Measurements from ENCODE around the gene PEAK1.

Gene PEAK1

DNA sequence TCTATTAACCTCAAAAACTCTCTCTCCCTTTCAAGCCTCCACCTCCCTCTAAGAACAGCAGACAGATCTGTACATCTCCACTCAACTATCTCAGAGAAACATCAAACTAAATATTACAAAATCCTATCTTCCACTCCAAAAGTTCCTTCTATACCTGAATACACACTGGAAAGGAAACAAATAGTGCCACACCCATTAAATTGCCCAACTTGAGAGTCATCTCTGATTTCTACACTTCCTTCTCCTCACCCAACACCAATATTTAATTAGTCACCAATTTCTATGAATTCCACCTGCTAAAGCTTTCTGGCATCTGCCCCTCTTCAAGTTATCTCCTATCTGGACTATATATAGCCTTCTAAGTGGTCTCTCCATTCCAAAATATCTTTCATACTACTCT, 65.8 kb downstream of the PEAK1 start:
- DNase-seq: no peak

DNA sequence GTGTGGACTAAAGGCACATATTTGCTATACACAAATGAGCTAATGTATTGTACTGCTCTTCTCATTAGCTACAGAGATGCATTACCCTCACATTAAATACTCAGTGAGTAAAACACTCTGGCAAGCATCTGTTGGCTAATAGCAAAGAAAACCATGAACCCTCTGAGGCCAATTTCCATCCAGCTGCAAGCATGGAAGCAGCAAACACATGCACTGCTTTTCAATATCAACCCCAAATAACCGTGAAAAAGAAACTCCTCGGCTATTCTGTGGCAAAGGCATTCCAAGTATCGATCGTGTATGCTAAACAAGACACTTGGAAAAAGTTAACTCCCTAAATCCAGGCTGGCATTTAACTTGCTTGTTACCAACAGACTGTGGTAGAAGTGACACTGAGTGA, 67.0 kb downstream of the PEAK1 start:
- DNase-seq: no peak

DNA sequence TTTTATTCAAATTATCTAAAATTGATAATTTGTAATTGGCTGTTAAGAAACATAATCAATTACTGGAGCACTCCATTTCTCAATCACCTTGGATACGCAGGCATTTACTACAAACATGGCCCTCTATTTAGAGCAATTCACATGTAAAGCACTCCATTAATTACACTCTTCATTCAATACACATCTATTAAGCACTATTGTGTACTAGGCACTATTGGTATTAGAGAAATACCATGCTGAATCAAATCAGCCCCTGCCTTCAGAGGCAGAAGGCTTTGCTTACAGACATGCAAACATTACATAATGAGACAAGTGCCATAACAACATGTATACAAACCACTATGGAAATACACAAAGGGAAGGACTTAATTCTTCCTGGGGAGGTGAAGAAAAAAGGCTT, 69.1 kb downstream of the PEAK1 start:
- DNase-seq: no peak

DNA sequence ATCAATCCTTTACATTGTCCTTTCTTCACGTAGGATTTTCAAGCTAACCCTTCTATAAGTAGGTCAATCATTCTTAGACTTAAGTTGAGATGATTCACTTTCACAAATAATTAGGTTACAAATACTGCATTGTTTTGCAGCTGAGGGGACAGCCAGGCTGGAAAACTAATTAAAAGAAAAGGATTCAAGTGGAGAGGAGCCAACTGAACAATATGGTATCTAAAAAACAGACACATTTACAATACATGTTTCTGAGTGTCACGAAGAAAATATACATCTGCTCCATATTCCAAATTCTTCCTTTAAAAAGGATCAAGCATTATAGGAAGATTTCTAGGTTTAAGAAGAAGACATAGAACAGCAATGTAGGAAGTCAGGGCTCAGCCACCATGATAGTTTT, 70.2 kb downstream of the PEAK1 start:
- no peak for DNase-seq

GRCh38 chr15:77348511-77348910, 71.4 kb downstream of the PEAK1 start:
- no peak for DNase-seq

- DNase-seq: no peak
Observed at GRCh38 chr15:77347197-77347596, 72.7 kb downstream of the PEAK1 start.

DNA sequence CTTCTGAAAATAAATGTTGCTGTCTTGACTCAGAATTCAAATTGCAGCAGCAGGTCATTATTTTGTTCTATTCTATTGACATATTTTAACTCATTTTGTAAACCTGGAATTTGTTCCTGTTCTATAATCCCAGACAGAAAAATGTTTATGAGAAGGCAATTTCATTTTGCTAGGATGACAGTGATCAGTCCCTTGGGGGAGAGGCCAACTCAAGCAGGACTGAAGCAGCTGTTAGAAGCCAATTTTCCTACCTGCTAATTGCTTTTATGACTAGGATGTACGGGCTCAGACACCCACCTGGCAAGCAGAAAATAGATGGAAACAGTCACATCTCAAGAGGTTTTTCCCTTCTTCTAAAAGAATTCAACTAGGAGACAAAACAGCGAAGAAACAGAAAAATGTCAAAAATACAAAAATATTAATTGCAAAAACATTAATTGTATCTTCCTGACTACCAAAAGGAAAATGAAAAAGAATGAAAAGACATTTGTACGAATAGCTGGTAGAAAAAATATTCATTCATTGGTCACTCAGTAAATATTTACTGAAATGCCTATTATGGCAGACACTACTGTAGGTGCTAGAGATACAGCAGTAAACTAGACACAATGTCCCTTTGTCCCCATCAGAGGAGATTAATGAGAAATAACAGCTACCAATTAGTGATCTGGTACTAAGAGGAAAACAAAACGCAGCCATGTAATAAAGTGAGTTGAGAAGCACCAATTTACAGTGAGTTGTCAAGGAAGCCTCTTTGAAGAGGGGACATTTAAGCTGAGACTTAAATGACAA, 73.5 kb downstream of the PEAK1 start:
- no peak for DNase-seq

DNA sequence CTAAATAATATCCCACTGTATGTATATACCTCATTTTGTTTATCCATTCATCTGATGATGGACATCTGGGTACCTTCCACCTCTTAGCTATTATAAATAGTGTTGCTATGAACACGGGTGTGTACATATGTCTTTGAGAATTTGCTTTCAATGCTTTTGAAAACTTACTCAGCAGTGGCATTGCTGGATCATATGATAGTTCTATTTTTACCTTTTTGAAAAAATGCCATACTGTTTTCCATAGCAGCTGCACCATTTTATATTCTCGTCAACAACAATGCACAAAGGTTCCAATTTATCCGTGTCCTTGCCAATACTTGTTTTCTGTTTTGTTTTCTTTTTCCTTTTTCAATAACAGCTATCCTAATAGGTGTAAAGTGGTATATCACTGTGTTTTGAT, 77.1 kb downstream of the PEAK1 start:
- DNase-seq: no peak

- DNase-seq: no peak
Observed at GRCh38 chr15:77340245-77340644, 79.7 kb downstream of the PEAK1 start.

DNA sequence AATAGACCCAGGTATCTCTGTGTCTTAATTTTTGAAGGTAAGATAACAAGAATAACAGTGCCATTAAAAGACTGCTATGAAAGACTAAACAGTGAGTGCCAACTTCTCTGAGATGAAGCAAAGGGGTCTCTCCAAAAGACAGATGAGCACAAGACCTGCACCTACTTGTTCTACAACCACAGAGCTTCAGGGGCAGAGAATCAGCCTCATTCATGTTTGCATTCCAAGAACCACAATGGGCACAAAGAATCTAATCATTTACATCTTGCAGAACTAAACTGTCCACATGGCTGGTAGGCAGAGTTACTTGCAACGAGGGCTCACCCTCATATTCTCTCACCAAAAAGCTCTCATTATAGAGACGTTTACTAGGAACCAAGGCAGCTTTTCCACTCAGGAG, 83.9 kb downstream of the PEAK1 start:
- no peak for DNase-seq

- no peak for DNase-seq
Observed at GRCh38 chr15:77335298-77335697, 84.6 kb downstream of the PEAK1 start.

GRCh38 chr15:77333166-77333565, 86.7 kb downstream of the PEAK1 start:
- no peak for DNase-seq

- no peak for DNase-seq
Observed at GRCh38 chr15:77329202-77329601, 90.7 kb downstream of the PEAK1 start.

DNA sequence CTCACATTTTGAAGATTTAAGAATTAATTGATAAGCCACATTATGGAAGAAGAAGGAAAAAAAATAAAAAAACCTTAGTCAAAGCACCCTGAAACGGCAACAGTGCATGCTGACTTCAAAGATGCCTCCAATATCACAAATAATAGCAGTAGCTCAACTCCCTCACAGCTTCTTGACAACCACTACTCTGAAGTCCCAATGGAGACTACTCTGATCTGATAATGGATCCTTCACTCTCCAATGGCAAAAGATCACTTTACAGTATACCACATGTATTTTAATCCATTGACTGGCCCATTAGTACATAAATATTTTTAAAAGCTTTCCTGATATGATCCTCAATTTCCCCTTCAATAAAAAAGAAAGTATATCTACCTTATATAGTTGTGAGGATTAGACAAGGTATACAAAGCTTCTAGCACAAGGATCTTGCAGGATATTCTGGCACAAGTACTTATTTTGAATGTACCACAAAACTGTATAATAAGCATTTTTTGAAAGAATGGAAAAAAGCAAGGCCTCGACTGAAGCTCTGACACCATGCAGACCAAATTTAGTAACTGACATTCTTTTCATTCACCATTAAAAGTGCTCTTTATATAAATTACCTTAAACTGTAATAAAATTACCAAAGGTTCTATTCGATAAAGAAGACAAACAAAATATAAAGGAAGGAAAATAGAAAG, 91.9 kb downstream of the PEAK1 start:
- no peak for DNase-seq

DNA sequence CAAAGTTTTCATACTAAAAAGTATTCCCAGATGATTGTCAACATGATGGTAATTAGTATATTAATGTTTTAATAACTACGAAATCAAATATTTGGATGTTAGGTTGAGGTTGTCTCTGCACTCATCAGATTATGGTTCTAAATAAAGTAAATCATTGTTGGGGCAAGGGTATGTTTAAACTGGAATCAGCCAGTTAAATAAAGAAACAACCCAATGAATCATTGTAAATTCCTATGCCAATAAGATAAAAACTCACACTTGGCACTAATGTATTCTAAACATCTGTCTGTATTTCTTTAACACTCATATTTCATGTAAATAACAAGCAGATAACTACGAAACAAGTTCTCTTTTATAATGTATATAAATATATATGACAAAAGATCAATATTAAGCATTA, 92.7 kb downstream of the PEAK1 start:
- DNase-seq: no peak

DNA sequence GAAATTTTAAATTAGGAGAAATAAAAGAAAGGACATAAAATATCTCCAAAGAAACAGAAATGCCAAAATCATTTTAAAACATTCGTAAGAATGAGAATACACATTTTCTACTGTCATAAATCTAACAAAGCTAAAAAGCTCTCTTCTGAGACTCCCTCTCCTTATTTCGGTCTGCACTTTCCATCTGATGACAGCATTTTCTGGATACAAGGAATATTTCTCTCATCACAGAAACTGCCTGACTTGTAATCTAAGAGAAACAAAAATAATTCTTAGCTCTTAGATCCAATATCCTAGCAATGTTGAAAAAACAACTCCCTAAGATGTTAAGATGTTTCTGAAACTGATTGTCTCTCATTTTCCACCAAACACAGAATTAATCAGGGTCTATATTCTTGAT, 93.5 kb downstream of the PEAK1 start:
- DNase-seq: no peak

GRCh38 chr15:77312523-77312922, 107.4 kb downstream of the PEAK1 start:
- no peak for DNase-seq

GRCh38 chr15:77311618-77312398, 108.1 kb downstream of the PEAK1 start:
- no peak for DNase-seq

DNA sequence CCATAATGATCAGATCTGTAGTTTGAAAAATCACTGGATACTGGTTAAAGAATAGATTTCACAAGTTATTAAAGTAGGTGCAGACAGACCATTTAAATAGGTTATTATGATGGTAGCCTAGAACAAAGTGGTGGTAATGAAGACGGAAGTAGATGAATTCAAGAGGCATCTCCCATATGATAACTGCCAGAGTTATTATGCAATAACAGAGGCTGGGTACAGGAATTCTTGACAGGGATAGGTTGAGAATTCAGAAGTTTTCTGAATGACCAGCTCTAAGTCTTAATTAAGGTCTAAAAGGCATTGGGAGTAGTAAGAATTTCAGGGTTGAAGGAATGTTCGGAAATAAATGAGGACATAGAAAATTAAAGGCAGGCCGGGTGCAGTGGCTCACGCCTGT, 108.9 kb downstream of the PEAK1 start:
- DNase-seq: no peak

DNA sequence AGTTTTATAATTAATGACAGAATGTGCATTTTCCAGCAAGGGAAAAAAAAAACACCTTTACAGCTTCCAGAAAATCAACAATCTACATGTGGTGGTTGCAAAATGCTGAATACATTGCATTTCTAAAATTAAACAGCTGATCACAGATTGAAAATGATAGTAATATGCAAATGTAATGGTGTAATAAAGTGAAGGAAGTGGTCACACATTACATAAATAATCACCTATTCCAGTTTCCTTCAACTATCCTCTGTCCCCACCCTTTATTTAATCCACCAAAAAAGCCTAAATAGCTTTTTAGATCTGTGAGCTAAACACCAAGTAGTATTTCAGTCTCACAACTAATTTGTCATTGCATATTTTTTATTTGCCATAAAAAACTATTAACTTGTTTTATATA, 110.5 kb downstream of the PEAK1 start:
- DNase-seq: no peak

- DNase-seq: no peak
Observed at GRCh38 chr15:77305953-77306352, 114.0 kb downstream of the PEAK1 start.

- DNase-seq: no peak
Observed at GRCh38 chr15:77296773-77297337, 123.0 kb downstream of the PEAK1 start.

GRCh38 chr15:77295446-77295845, 124.5 kb downstream of the PEAK1 start:
- no peak for DNase-seq

Measured in stimulated activated naive CD4-positive, alpha-beta T cell (primary cell).